Neural progenitor cell (in vitro differentiated cells): ENCODE results near the gene GPRIN2.

ENCODE experiments used
- CTCF ChIP-seq: fragments of 200-600 bp; sonication (generic); IDR thresholded peaks from 2 replicates; pipeline ENCODE4 v1.5.1; 2017; ENCODE audit warnings: antibody characterized with exemption, mild to moderate bottlenecking
- EZH2 ChIP-seq: fragments of 200-600 bp; sonication (generic); IDR thresholded peaks from 2 replicates; pipeline ENCODE4 v1.6.1; 2017; ENCODE audit warnings: antibody characterized with exemption, mild to moderate bottlenecking, moderate library complexity
- EZH2phosphoT487 ChIP-seq: fragments of 200-600 bp; sonication (generic); IDR thresholded peaks from 2 replicates; pipeline ENCODE4 v1.6.1; 2017; ENCODE audit warnings: antibody characterized with exemption

DNA sequence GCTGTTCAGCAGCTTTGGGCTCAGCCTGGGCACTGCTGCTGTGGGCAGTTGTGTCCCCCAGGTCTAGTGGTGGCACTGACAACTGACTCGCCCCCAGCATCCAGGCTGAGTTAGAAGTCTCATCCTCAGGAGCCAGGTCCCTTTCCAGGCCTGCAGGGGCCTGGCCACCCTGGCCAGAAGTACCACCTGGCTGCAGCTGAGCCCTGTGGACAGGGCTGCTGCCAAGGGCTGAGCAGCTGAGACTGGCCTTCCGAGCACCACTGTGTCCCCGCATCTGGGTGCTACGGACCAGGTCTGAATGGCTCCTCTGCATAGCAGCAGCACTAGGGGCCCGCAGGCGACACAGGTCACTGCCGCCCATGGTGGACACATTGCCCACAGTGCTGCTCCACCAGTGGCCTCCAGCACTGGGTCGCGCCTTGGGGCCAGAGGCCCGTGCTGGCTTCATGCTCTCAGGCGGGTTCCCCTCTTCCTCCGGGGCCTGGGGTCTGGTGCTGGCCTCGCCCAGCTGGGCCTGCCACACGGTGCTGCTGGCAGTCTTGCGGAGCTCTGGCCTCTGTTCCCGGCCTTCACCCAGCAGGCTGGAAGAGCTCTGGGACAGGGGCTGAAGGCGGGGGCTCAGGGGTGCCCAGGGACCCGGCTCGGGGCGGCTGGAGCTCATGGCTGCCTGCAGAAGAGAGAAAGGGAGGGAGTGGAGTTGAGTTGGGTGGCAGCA, 6.2 kb downstream of the GPRIN2 start:
- TF ChIP-seq CTCF (no peak), EZH2 (no peak), EZH2phosphoT487 (no peak)
